GM19351 (cell line): ENCODE data around the gene TXLNB.
"Not testable (repeated sequence)": the region's sequence is repeated elsewhere in the genome, so short reads cannot be mapped to it uniquely, and the experiment has no call there.

Source experiments
- ATAC-seq: cut with Tn5 transposase; IDR thresholded peaks from one replicate; pipeline ENCODE4 v1.9.1; 2021; ENCODE audit warnings: mild to moderate bottlenecking, moderate library complexity; ENCODE audit not compliant: unreplicated experiment

Gene TXLNB

DNA sequence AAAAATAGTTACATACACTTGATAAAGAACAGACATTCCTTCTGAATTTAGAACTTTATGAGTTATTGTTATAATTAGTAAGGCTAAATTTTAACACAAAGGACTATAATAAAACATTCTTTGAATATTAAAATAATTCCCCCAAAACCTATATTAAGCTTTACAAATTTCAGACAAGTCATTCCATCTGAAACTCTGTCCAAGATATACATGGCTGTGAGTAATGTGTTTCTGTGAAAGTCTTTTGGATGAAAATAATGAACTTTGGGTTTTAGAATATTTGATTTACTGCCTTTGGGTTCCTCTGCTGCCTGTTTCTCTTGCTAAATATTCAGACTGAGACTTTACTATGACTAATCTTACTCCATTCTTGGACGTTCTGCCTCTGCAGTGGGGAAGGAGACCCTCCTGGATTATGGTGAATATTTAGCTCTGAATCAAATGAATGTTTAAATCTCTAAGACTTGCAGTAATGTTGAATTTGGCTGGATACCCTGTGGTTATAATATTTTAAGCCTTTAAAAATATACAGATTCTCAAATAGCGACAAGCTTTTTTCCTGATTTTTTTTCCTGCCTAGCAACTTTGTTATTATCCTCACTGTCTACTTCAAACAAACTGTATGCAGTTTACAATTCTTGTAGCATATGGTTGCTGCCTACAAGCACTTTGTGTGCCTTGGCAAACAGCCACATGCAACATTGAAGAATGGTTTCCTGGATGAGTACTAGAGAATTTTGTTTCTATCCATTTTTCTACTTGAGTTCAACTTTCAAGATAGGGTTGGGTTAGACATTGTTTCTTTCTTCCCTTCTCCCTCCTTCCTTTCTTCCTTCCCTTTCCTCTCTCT is 51.4 kb downstream of the TXLNB start:
- ATAC-seq: no peak

DNA sequence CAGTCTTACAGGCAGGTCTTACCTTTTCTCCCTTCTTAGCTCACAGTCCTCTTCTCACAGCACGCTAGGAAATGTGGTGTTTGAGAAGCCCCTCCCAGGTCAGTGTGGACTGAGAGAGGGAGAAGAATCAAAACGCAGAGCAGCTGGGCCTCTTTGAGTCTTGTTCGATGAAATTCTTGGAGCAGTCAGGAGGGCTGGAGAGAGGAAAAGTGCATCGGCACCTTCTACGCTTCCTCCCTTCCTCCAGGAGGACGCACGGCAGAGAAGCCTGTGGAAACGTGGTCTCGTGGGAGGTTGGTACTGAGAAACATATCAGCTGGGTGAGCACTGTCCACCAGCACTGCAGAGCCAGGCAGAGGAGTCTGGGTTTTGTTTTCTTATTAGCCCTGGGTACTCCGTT is 52.7 kb downstream of the TXLNB start:
- ATAC-seq: no peak

DNA sequence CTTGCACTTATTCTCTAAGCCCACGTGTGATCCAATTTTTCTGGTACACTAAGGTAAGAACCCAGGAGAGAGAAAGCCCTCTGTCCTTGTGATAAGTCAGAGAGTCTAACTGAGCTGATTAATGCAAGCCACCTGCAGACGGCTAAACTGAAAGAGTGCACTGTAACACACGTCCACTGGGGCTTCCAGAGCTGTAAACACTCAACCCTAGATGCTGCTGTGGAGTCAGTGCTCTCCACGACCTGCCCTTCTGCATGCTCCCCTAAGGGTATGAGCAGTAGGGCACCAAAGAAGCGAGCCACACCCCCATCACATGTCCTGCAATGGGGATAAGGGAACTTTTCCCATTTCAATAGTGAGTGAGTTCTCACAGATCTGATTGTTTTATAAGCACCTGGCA is 55.7 kb downstream of the TXLNB start:
- no peak for ATAC-seq

DNA sequence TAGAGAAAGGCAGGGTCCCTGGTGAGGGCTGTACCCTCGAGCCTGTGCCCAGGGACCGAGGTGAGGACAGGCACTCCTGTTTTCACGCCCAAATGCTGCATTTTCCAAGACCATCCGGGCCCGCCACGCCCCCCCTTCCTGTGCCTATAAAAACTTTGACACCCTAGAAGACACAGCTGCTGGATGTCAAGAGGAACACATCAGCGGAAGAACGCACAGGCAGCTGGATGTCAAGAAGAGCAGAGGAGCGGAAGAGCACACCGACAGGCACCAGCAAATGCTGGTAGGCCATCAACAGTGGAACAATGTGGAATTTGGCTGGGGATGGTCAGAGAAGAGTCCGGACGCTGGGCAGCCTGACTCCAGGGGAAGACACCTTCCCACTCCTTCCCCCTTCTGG is 56.1 kb downstream of the TXLNB start:
- no peak for ATAC-seq

DNA sequence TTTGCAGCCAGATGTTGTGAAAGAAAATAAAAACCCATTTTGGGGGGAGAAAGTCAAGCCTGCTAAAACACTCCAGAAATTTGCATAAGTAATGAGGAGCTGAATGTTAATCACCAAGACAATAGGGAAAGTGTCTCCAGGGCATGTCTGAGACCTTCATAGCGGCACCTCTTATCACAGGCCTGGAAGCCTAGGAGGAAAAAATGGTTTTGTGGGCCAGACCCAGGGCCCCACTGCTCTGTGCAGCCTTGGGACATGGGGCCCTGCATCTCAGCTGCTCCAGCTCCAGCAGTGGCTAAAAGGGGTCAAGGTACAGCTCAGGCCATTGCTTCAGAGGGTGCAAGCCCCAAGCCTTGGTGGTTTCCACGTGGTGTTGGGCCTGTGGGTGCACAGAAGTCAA is 57.6 kb downstream of the TXLNB start:
- ATAC-seq: not testable (repeated sequence)

DNA sequence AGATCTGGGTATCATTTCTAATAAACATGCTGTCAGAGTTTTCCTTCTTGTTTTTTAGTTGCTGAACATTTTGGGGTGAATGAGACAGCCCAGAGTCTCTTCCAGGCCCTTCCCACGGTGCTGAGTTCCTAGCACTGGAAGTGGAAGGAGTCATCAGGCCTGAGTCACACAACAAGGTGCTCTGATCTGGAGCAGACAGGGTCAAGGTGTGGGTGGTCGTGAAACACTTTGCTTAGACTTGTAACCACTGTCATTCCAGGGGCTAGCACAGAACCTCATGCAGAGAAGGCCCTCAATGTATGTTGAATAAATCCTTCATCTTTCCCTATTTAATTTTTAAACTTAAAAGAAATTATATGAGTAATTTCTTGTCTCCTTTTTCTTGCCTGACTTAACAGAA is 60.6 kb downstream of the TXLNB start:
- no peak for ATAC-seq

DNA sequence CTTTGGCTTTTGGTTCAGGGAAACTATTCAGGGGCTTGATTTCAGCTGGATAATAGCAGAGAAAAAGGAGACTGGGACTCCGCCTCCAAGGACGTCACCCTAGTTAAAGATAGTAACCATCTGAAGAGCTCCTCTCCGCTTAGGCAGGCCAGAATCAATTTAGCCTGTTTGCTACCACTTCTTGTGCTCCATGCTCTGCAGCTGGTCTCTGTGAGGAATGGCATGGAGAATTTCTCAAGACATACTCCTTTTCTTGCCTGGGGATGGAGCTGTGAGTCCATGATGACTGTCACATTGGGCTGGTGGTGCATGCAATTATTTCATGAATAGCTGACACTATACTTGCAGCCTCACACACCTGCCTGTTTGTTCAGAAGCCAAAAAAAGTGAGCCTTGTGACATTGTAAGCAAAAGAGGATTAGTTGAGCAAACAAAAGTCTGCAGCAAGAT is 61.4 kb downstream of the TXLNB start:
- no peak for ATAC-seq

DNA sequence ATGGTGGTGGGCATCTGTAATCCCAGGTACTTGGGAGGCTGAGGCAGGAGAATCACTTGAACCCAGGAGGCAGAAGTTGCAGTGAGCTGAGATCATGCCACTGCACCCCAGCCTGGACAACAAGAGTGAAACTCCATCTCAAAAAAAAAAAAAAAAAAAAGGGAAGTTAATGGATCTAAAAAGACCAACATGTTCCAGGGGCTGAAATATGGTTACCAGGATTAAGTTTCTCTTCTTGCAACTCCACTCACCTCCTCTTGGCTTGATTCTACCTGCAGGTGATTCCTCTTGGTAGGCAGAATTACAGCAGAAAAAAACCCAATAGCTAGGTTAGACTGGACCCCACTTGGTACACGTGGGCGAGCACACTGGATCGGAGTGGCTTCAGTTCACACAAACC is 63.4 kb downstream of the TXLNB start:
- not testable (repeated sequence) for ATAC-seq

DNA sequence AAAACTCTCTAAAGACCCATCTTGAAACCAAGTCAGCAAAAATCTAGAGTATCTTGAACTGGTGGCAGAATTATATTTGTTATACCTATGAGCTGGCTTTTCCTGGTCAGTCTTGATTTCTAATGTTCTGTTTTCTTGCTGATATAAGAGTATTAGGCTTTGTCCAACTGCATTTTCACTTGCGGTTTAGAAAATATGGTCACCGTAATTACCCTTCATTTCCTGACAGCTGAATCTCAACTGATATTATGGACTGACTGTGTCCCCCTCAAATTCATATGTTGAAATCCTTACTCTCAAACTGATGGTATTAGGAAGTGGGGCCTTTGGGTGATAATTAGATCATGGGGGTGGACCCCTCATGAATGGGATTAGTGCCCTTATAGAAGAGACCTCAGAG is 72.1 kb downstream of the TXLNB start:
- ATAC-seq: peak; percentile 9

DNA sequence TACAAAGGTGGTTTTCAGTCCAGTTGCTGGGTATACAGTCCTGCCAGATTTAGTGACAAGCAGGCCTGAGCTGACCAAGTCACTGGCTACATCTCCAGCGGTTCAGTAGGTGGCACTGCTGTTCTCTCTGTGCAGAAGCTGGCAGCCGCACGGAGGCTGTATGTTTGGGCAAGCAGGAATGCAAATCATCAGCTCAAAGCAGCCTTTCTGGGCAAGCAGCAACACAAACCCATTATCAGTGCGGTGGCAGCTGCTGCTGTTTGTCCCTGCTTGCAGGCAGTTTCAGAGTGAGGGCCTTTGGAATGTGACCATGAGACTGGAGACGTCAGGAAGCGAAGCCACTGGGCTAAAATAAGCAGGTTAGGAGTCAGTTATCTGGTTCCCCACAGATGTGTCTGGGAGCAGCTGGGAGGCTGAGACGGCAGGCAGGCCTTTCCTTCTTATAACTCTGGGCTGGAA is 72.5 kb downstream of the TXLNB start:
- ATAC-seq: peak; percentile 100

DNA sequence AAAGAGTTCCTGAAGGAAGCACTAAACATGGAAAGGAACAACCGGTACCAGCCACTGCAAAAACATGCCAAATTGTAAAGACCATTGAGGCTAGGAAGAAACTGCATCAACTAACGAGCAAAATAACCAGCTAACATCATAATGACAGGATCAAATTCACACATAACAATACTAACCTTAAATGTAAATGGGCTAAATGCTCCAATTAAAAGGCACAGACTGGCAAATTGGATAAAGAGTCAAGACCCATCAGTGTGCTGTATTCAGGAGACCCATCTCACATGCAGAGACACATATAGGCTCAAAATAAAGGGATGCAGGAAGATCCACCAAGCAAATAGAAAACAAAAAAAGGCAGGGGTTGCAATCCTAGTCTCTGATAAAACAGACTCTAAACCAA is 79.3 kb downstream of the TXLNB start:
- not testable (repeated sequence) for ATAC-seq

DNA sequence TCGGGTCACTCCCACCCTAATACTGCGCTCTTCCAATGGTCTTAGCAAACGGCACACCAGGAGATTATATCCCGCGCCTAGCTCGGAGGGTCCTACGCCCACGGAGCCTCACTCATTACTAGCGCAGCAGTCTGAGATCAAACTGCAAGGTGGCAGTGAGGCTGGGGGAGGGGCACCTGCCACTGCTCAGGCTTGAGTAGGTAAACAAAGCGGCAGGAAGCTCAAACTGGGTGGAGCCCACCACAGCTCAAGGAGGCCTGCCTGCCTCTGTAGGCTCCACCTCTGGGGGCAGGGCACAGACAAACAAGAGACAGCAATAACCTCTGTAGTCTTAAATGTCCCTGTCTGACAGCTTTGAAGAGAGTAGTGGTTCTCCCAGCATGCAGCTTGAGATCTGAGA is 81.0 kb downstream of the TXLNB start:
- ATAC-seq: not testable (repeated sequence)

DNA sequence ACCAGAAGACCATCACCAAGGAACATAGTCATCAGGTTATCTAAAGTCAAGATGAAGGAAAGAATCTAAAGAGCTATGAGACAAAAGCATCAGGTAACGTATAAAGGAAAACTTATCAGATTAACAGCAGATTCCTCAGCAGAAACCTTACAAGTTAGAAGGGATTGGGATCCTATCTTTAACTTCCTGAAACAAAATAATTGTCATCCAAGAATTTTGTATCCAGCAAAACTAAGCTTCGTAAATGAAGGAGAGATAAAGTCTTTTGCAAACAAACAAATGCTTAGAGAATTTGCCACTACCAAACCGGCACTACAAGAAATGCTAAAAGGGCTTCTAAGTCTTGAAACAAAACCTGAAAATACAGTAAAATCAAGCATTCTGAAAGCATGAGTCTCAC is 86.0 kb downstream of the TXLNB start:
- ATAC-seq: no peak

DNA sequence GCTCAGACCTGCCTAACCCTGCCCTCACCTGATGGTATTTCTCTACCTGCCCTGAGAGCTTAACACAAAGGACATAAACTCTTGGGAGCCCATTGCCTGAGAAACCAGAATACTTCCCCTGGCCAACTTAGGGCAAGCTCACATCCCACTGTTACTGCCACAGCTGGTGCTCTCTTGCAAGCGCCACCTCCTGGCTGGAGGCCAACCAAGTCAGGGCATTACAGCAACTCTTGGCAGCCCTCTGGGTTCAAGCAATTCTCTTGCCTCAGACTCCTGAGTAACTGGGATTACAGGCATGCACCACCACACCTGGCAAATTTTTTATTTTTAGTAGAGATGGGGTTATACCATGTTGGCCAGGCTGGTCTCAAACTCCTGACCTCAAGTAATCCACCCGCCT is 86.8 kb downstream of the TXLNB start:
- no peak for ATAC-seq

DNA sequence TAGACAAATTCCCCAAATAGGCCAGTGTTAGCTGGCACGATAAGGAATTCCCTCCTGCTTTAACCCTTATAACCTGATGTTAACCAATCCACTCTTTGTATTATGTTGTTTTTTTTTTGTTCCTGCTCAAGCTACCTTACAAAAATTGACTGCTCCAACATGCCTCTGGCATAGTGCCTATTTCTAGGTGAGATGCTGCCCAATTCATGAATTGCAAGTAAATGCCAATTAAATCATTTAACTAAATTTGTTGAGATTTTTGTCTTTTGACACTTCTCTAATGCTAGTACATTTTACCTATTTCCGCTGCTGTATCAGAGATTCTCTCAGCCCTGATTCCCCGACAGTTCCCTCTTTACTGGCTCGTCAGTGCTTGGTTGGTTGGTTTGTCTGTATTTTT is 90.4 kb downstream of the TXLNB start:
- ATAC-seq: no peak

DNA sequence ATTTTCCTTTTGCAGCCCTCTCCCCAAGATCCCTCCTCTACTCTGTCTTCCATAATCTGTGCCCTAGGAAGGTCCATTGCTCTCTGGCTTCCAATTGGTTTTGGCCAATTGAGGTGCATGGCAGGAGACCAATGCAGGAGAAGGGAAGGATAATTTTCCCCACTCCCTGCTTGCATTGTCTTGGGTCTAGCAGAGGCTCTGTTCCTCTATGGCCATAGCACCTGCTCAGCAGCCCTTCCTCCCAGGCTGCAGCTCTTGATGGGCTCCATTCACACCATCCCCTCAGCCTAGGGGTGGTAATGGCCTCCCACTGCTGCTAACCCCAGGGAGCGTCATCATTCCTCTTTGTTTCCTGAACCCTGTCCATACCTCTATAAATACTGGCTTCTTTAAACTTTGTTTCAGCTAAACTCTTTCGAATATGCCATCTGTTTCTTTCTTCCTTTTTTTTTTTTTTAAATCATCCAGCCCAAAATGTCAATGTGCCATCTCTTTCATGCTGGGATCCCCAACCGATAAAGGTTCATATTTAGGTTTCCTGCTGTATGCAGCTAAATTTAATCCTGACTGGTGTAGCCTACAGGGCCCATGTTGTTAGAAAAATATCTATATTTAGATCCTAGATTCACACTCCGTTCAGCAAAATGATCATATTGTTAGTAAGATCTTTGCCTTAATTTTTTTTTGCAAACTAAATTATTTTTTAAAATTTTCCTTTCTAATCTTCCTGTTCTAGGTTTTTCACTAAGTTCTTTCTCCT is 93.1 kb downstream of the TXLNB start:
- no peak for ATAC-seq

DNA sequence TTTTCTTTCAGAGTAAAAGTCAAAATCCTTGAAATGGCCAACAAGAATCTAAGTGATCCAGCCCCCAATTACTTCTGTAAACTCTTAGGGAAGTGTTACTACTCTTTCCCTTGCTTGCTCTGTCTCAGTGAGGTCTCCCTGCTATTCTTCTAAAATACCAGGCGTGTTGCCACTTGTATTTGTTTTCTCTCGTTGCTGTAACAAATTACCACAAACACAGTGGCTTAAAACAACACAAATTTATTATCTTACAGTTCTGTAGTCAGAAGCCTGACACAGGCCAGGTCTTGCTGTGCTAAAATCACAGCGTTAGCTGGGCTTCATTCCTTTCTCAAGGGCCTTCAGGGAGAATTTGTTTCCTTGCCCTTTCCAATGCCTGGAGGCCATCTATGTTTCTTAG is 97.1 kb downstream of the TXLNB start:
- ATAC-seq: no peak
